Kidney capillary endothelial cell (primary cell): ENCODE results near the gene IRF4.

Experiments used
- DNase-seq: peaks from one replicate; pipeline ENCODE4 v3.0.0-alpha.2; 2018; ENCODE audit warnings: low spot score

Gene IRF4

GRCh38 chr6:353642-354614 is 37.6 kb upstream of the IRF4 start:
- no peak for DNase-seq

DNA sequence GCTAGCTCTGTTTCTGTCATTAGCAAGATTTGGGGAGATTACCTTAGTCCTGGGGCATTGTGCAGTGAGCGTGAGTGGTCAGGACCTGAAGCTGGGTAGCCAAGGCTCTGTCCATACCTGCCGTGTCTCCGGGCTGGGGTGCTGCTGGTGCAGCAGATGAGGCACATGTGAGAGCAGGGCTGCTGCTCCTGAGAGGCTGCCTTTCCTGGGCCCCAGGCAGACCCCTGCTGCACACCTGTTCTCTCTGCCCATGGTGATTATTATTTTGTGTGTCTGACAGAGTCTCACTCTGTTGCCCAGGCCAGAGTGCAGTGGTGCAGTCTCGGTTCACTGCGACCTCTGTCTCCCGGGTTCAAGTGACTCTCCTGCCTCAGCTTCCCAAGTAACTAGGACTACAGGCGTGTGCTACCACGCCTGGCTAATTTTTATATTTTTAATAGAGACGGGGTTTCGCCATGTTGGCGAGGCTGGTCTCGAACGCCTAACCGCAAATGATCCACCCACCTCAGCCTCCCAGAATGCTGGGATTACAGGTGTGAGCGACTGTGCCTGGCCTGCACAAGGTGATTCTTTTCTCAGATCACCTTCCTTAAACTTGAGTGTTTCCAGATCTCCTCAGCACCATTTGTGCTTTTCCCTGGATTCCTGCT is 36.8 kb upstream of the IRF4 start:
- DNase-seq, result no peak

DNA sequence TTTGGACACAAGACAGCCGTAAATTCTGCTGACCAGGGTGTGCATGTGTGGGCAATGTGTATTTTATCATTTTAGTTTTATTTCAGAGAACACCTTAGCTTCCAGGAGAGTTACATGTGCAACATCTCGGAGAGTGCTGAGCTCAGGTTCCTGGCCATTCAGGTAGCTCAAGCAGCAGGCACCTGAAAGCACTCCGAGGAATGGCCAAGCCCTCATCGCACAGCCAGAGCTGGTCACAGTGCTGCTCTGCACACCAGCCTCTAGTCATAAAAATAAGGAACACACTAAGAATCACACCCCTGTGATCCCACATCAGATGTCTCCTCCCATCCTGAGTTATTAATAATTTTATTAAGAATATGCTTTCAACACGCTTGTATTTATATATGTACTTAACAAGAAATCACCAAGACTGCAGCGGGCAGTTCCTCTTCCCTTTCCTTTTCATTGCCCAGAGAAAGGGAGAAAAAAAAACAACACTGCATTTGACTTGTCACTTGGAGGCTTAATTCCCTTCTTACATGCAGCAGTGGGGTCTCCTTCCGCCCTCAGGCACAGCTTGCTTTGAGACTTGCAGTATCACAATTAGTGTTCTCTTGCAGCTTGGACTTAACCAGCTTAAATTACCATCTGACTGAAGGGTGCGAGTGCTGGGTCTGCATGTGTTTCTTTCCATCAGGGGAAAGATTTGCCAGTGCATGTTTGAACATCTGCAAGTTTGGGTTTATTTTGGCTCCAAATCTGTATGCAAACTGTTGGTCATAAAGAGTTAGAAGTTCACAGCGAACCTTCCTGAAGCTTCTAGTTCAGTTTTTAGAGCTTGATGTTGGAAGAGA is 36.0 kb upstream of the IRF4 start:
- no peak for DNase-seq

DNA sequence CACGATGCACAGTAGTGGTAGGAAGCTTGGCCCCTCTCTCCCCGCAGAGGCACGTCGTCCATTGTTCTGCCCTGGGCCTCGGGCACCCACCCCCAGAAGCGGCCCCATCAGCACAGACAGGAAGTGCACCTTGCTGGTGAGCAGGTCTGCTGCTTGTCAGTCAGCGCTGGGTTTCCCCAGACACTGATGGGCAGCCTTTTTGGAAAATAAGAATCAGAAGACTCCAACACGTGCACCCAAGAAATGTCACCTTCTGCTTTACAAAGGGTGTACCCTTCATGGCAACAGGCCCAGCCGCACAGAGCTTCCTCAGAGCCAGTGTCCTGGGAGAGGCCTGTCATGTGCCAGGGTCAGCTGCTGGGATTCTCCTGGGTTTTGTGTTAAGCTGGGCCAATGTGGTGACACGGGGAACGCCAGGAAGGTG is 34.7 kb upstream of the IRF4 start:
- DNase-seq, result no peak

GRCh38 chr6:357261-357790 is 34.2 kb upstream of the IRF4 start:
- DNase-seq, result no peak

GRCh38 chr6:357791-358341 is 33.7 kb upstream of the IRF4 start:
- no peak for DNase-seq

DNA sequence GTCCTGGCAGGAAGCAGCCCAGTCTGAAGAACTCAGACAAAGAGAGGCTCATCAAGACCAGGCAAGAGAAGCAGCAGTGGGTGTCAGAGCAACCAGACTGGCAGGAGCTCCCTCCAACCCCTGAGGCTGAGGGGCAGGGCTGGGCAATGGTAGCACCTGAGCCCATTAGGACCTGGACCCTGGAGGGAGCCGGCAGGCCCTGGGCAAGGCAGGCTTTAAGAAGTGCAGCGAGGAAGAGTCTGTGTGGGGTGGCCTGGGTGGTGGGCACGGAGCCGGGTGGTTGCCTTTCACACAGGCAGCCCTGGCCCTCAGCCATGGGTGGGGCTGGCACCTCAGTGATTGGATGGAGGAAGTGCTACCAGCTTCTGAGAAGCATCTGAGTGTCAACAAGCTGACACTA is 33.1 kb upstream of the IRF4 start:
- DNase-seq, result no peak

DNA sequence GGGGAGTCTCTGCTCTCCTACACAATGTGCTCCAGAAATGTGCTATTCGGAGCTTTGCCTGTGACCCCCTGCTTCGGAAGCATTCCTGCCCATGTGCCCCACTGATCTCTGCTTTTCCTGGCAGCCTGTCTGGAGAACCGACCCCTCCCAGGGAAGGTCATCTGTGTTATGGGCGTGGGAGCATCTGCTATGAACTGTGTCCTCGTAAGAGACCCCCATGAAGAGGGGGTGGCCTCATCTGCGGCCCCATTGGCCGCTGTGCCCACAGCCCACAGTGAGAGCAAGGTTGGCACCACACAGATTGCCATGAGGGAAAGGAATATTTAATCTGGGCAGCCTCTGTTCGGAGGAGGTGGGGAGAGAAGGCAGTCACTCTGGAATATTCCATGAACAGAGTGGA is 32.7 kb upstream of the IRF4 start:
- DNase-seq, result no peak

DNA sequence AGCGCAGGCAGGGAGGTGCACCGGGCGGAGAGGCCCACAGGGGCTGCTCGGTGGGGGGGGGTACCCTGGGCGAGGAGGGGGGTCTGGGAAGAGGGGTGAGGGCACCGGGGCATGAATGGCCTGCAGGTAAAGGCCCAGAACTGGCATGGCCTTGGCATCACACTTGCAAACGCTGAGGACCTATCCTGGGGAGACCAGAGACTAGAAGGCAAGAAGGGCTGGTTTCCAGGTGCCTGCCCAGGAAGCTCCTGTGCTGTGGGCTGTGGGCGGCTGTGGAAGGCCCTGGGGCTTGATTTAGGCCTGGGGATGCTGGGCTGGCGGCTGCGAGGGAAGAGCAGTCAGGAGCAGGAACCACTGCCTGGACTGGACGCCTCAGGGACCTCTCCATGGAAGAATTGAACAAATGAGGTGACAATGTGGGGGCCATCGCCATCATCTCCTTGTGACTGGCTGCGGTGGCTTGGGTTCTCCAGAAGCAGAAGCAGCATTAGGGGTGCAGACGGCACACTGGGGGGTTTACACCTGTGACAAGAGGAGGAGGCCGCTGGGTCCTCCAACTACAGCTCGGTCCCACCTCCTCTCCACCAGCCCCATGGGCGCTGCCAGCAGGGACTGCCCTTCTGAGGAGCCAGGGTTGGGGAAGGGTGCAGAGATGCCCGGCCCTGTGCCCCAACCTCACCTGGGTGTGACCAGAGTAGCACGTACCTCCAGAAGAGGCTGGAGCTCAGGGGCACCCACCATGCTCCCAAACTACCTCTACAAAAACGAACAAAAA is 32.1 kb upstream of the IRF4 start:
- no peak for DNase-seq

- no peak for DNase-seq
Observed at GRCh38 chr6:360349-360748, 31.2 kb upstream of the IRF4 start.

GRCh38 chr6:360764-361373 is 30.7 kb upstream of the IRF4 start:
- DNase-seq, result no peak

DNA sequence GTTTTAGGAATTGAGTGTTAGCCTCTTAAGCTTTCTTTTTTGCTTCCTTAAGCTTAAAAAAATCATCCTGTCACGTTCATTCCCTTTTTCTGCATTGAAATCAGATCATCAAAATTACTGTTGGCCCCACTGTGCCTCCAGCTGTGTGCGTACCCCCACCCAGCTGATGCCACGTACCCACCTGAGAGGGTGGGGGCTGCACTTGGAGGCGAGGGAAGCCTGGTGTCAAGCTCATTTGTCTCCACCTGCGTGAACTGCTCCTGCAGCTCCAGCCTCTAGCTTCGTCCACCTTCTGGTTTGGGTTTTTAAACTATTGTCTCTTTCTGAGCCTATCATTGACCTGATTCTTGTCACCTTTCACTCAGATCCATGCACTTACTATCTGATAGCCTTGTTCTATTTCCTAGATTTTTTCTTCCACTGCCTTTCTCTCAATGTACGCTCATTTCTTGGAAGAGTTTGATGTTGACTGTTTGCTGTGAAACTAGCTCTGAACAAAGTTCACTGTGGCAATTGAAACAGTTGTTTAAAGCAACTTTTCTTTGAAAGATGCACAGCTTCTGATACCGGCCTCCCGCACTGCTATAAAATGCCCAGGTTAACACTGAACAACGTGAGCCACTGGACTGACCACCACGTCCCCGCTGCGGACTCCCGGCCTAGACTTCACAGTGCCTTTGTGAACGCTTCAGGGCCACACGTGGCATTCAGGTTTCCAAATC is 30.0 kb upstream of the IRF4 start:
- DNase-seq, result no peak

- no peak for DNase-seq
Observed at GRCh38 chr6:362231-362923, 29.2 kb upstream of the IRF4 start.

GRCh38 chr6:362924-363249 is 28.7 kb upstream of the IRF4 start:
- no peak for DNase-seq

GRCh38 chr6:363291-363690 is 28.3 kb upstream of the IRF4 start:
- DNase-seq, result no peak

DNA sequence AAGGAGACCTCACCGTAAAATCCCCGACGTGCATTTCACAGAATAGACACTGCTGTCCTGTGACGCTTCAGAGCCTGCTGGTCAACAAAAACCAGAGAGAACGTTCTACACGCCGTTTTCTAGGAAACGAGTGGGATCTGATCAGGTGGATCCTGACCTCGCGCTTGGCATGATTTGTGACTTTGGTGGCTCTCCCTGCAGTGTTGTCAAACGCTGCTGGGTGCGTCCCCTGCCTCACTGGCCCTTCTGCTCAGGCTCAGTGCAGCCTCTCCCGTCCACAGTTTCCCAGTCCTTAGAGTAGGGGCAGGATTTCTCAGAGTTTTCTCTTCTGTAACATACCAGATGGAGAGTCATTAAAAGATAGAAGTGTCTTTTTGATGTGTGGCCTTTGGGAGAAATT is 27.6 kb upstream of the IRF4 start:
- DNase-seq, result no peak

GRCh38 chr6:364609-365540 is 26.7 kb upstream of the IRF4 start:
- DNase-seq, result no peak

- no peak for DNase-seq
Observed at GRCh38 chr6:365835-366234, 25.7 kb upstream of the IRF4 start.
